IMR-90 (cell line): ENCODE measurements around the gene RERE. TPM values are rescaled to one million over a fixed set of nuclear protein-coding genes. Genes with fewer than 3 reads are reported as not detected.

ENCODE experiments used
- ATAC-seq: fragments of 200-7000 bp; cut with Tn5 transposase; 2 replicates; pipeline ENCODE4 v1.9.1; 2020; ENCODE audit warnings: low read depth, mild to moderate bottlenecking, moderate library complexity
- BruUV-seq: library from RNA; stranded (reverse); fragments of 400-500 nt; replicated peaks from 2 replicates; lab custom pipeline; 2021; lab: Mats Ljungman, UMichigan
- CTCF ChIA-PET: fragments of 300-600 bp; formaldehyde crosslinking; extraction: SDS; loops from one replicate; lab custom pipeline; 2021; ENCODE audit warnings: antibody characterized with exemption; lab: Yijun Ruan, JAX
- POLR2A ChIA-PET: fragments of 300-600 bp; sonication (Branson Sonifier 250); formaldehyde crosslinking; loops from one replicate; lab custom pipeline; 2022; ENCODE audit warnings: antibody characterized with exemption; ENCODE audit not compliant: unreplicated experiment; lab: Charles Lee
- DNase-seq: peaks from one replicate; pipeline ENCODE4 v3.0.0; 2013
- H2AFZ ChIP-seq: replicated peaks from 2 replicates; pipeline ENCODE3; 2013; ENCODE audit warnings: low read length, mild to moderate bottlenecking; ENCODE audit not compliant: poor library complexity
- H2AK5ac ChIP-seq: 2 replicates; pipeline ENCODE4 v1.6.1; 2013; ENCODE audit warnings: low read depth, low read length, inconsistent platforms
- H2AK9ac ChIP-seq: replicated peaks from 2 replicates; pipeline ENCODE3; 2013; ENCODE audit warnings: mild to moderate bottlenecking, low read depth, low read length, moderate library complexity; ENCODE audit not compliant: poor library complexity
- H2BK120ac ChIP-seq: 2 replicates; pipeline ENCODE4 v1.6.1; 2013; ENCODE audit warnings: low read depth, low read length, inconsistent platforms
- H2BK15ac ChIP-seq: 3 replicates; pipeline ENCODE4 v1.6.1; 2013; ENCODE audit warnings: low read depth, low read length, inconsistent platforms
- H2BK20ac ChIP-seq: 2 replicates; pipeline ENCODE4 v1.6.1; 2013; ENCODE audit warnings: low read depth, mild to moderate bottlenecking, inconsistent platforms, low read length, moderate library complexity
- H2BK5ac ChIP-seq: 2 replicates; pipeline ENCODE4 v1.6.1; 2013; ENCODE audit warnings: mild to moderate bottlenecking, low read depth, low read length, inconsistent platforms; ENCODE audit not compliant: poor library complexity, severe bottlenecking
- H3K14ac ChIP-seq: replicated peaks from 2 replicates; pipeline ENCODE4 v1.6.1; 2013; ENCODE audit warnings: low read depth, low read length, inconsistent platforms
- H3K18ac ChIP-seq: 2 replicates; pipeline ENCODE4 v1.6.1; 2013; ENCODE audit warnings: low read depth, low read length, control low read depth
- H3K23ac ChIP-seq: 2 replicates; pipeline ENCODE4 v1.6.1; 2013; ENCODE audit warnings: low read depth, low read length, inconsistent platforms
- H3K27ac ChIP-seq: 2 replicates; pipeline ENCODE4 v1.5.1; 2013; ENCODE audit warnings: mild to moderate bottlenecking, control low read depth, low read length; ENCODE audit not compliant: insufficient read depth
- H3K27me3 ChIP-seq: 2 replicates; pipeline ENCODE4 v1.6.1; 2013; ENCODE audit warnings: low read length; ENCODE audit not compliant: control insufficient read depth, insufficient read depth
- H3K36me3 ChIP-seq: 2 replicates; pipeline ENCODE4 v1.6.1; 2013; ENCODE audit warnings: low read length, mixed read lengths; ENCODE audit not compliant: control insufficient read depth, insufficient read depth
- H3K4ac ChIP-seq: 2 replicates; pipeline ENCODE4 v1.6.1; 2013; ENCODE audit warnings: low read depth, low read length, inconsistent platforms
- H3K4me1 ChIP-seq: 2 replicates; pipeline ENCODE4 v1.6.1; 2013; ENCODE audit warnings: low read length, mixed read lengths; ENCODE audit not compliant: control insufficient read depth, insufficient read depth
- H3K4me2 ChIP-seq: 2 replicates; pipeline ENCODE4 v1.6.1; 2013; ENCODE audit warnings: low read depth, mild to moderate bottlenecking, control low read depth, low read length, moderate library complexity
- H3K4me3 ChIP-seq: 2 replicates; pipeline ENCODE4 v1.5.1; 2013; ENCODE audit warnings: low read depth, mild to moderate bottlenecking, control low read depth, low read length, moderate library complexity; ENCODE audit not compliant: insufficient read depth
- H3K56ac ChIP-seq: 2 replicates; pipeline ENCODE4 v1.6.1; 2013; ENCODE audit warnings: low read length, inconsistent platforms; ENCODE audit not compliant: insufficient read depth; ENCODE audit errors: extremely low read depth
- H3K79me1 ChIP-seq, 2 experiments: 2 replicates each; pipeline ENCODE4 v1.6.1; 2013; ENCODE audit warnings: low read length in 2 of 2, inconsistent platforms in 1 of 2, low read depth in 1 of 2
- H3K9ac ChIP-seq: 2 replicates; pipeline ENCODE4 v1.6.1; 2013; ENCODE audit warnings: low read depth, low read length, control low read depth
- H3K9me1 ChIP-seq: 2 replicates; pipeline ENCODE4 v1.6.1; 2013; ENCODE audit warnings: low read length, inconsistent platforms; ENCODE audit not compliant: insufficient read depth
- H3K9me3 ChIP-seq: 2 replicates; pipeline ENCODE4 v1.6.1; 2013; ENCODE audit warnings: low read length; ENCODE audit not compliant: control insufficient read depth, insufficient read depth
- H4K20me1 ChIP-seq: 2 replicates; pipeline ENCODE4 v1.6.1; 2013; ENCODE audit warnings: low read length, inconsistent platforms; ENCODE audit not compliant: insufficient read depth
- H4K5ac ChIP-seq: 2 replicates; pipeline ENCODE4 v1.6.1; 2013; ENCODE audit warnings: mild to moderate bottlenecking, low read depth, low read length, control low read depth
- H4K8ac ChIP-seq, 2 experiments: 2 replicates each; pipeline ENCODE4 v1.6.1; 2013; ENCODE audit warnings: low read depth in 2 of 2, low read length in 2 of 2, control low read depth in 1 of 2, inconsistent platforms in 1 of 2
- H4K91ac ChIP-seq: 2 replicates; pipeline ENCODE4 v1.6.1; 2013; ENCODE audit warnings: low read depth, low read length, inconsistent platforms; ENCODE audit not compliant: insufficient read depth
- MAFK ChIP-seq: IDR thresholded peaks from 2 replicates; pipeline ENCODE4 v1.6.1; 2012; ENCODE audit warnings: low read depth, low read length, improper control_type of control experiment
- RCOR1 ChIP-seq: IDR thresholded peaks from 2 replicates; pipeline ENCODE4 v1.6.1; 2012; ENCODE audit warnings: mild to moderate bottlenecking, low read length, improper control_type of control experiment; ENCODE audit not compliant: insufficient replicate concordance
- WGBS, 2 experiments: methylation state at CpG; one replicate each; pipeline versions ENCODE4 v1.1.5 to v1.1.7; 2013; ENCODE audit warnings: missing lambda C conversion rate in 2 of 2; ENCODE audit not compliant: insufficient read length in 1 of 2; ENCODE audit errors: extremely low coverage in 2 of 2; 5-methylcytosine and 5-hydroxymethylcytosine counted together
- dilution Hi-C: fragments of 300-500 bp; cut with HindIII; formaldehyde crosslinking; loops from one replicate; pipeline ENCODE4 v1.14.3; 2018; ENCODE audit warnings: low sequenced_read_pairs; ENCODE audit not compliant: unreplicated experiment
- in situ Hi-C: fragments of 300-500 bp; cut with MboI; formaldehyde crosslinking; loops from 3 replicates; pipeline ENCODE4 v1.14.3; 2019; ENCODE audit warnings: low sequenced_read_pairs, inconsistent platforms, mixed read lengths
- intact Hi-C: fragments of 100-400 bp; cut with micrococcal nuclease; formaldehyde crosslinking; loops from 2 replicates; pipeline ENCODE4 v1.10.0; 2022
- polyA plus RNA-seq, 3 experiments: library from polyadenylated mRNA; depleted of rRNA; stranded (reverse); fragments of >200 nt; gene quantifications; 2 replicates each; pipeline ENCODE4 v1.2.3, GENCODE V29; 2012; ENCODE audit warnings: low replicate concordance in 1 of 3
- total RNA-seq: library from RNA; depleted of rRNA; stranded (reverse); fragments of >200 nt; gene quantifications from 2 replicates; pipeline ENCODE4 v1.2.3, GENCODE V29; 2012
- TF ChIP-seq, protein P1 (sequence below): conservative IDR thresholded peaks from 2 replicates; pipeline ENCODE4 v1.5.1; 2012; ENCODE audit warnings: mild to moderate bottlenecking, low read depth, low read length, improper control_type of control experiment
- TF ChIP-seq, protein P2 (sequence below): fragments of 150-350 bp; IDR thresholded peaks from 2 replicates; pipeline ENCODE4 v1.6.1; 2016; ENCODE audit warnings: low read depth, mild to moderate bottlenecking, low read length, moderate library complexity, borderline replicate concordance

RERE gene
- total and polyA plus RNA-seq, 2 of the 4 experiments (the other 2 are of a cell fraction): 11.5 to 25.1 TPM

- Histone ChIP-seq H4K8ac (no peak overlapping the region), H3K9me1 (peaks cover 11% of the 10 kb centered on the region; the same call in 1 of the 2 replicates), H4K91ac (no peak overlapping the region), H3K27me3 (no peaks in the 10 kb centered on the region), H3K36me3 (0 out of 2 replicates have a peak, but pooled peaks cover 4% of the 10 kb centered on the region), H3K4me3 (no peak overlapping the region), H2BK5ac (no peak overlapping the region), H3K23ac (no peak overlapping the region), H3K56ac (no peak overlapping the region), H3K4me2 (no peak overlapping the region), H3K79me1 (peaks cover 58 to 69% of the 10 kb centered on the region in 2 experiments), H3K4ac (no peak overlapping the region), H3K18ac (no peak overlapping the region), H3K14ac (no peak overlapping the region), H2AFZ (no peak overlapping the region), H2BK20ac (no peak overlapping the region), H4K20me1 (0 out of 2 replicates have a peak, but pooled peaks cover 11% of the 10 kb centered on the region), H2BK120ac (no peak overlapping the region), H3K9ac (no peak overlapping the region), H3K4me1 (peaks cover 16% of the 10 kb centered on the region), H2BK15ac (no peak overlapping the region), H3K27ac (no peak overlapping the region), H2AK5ac (no peak overlapping the region), H2AK9ac (no peak overlapping the region), H3K9me3 (no peaks in the 10 kb centered on the region), H4K5ac (no peak overlapping the region)
- ChIA-PET POLR2A (no interaction called here), CTCF (no interaction called here)
- DNase-seq: no peak
- no TSS peak for BruUV-seq
- intact Hi-C loops (no loop called here), dilution Hi-C loops (no loop called here), in situ Hi-C loops (no loop called here)
- no peak for ATAC-seq
- TF ChIP-seq RCOR1: no peak
- TF ChIP-seq, protein P1, sequence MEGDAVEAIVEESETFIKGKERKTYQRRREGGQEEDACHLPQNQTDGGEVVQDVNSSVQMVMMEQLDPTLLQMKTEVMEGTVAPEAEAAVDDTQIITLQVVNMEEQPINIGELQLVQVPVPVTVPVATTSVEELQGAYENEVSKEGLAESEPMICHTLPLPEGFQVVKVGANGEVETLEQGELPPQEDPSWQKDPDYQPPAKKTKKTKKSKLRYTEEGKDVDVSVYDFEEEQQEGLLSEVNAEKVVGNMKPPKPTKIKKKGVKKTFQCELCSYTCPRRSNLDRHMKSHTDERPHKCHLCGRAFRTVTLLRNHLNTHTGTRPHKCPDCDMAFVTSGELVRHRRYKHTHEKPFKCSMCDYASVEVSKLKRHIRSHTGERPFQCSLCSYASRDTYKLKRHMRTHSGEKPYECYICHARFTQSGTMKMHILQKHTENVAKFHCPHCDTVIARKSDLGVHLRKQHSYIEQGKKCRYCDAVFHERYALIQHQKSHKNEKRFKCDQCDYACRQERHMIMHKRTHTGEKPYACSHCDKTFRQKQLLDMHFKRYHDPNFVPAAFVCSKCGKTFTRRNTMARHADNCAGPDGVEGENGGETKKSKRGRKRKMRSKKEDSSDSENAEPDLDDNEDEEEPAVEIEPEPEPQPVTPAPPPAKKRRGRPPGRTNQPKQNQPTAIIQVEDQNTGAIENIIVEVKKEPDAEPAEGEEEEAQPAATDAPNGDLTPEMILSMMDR: no peak
- TF ChIP-seq, protein P2, sequence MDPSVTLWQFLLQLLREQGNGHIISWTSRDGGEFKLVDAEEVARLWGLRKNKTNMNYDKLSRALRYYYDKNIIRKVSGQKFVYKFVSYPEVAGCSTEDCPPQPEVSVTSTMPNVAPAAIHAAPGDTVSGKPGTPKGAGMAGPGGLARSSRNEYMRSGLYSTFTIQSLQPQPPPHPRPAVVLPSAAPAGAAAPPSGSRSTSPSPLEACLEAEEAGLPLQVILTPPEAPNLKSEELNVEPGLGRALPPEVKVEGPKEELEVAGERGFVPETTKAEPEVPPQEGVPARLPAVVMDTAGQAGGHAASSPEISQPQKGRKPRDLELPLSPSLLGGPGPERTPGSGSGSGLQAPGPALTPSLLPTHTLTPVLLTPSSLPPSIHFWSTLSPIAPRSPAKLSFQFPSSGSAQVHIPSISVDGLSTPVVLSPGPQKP: no peak
- TF ChIP-seq MAFK: no peak
- WGBS, 2 experiments: 87% methylated on average over 3 of the region's 3 CpGs; no CpG with 5 or more reads in 1 of the 2 experiments
Measured at GRCh38 chr1:8435569-8436071, 381.8 kb downstream of the RERE start.
